Activated T-cell treated with anti-CD3 and anti-CD28 coated beads for 24 hours (primary cell): ENCODE results near the gene OVCA2.
A peak's percentile ranks its signal among the peaks of the same experiment; 100 is the strongest.

Experiments used
- DNase-seq: peaks from one replicate; pipeline ENCODE4 v3.0.0-alpha.2; 2020; ENCODE audit warnings: low read depth

The OVCA2 gene

GRCh38 chr17:2087597-2088211 is 45.9 kb downstream of the OVCA2 start:
- DNase-seq, result peak; percentile 56

- DNase-seq, result no peak
Observed at GRCh38 chr17:2089021-2089422, 47.2 kb downstream of the OVCA2 start.

GRCh38 chr17:2090210-2090641 is 48.4 kb downstream of the OVCA2 start:
- DNase-seq, result no peak

GRCh38 chr17:2090804-2091534 is 49.1 kb downstream of the OVCA2 start:
- no peak for DNase-seq

- no peak for DNase-seq
Observed at GRCh38 chr17:2092253-2092652, 50.4 kb downstream of the OVCA2 start.
